Measurements from ENCODE around the gene COL3A1. TPM values are rescaled to one million over a fixed set of nuclear protein-coding genes. Genes with fewer than 3 reads are reported as not detected.

Gene COL3A1
- total RNA-seq, 4 donors from 2014 or later, result 113 to 22,387 (median 426) TPM

- no peaks in the 10 kb centered on the region for H3K27me3 ChIP-seq
- no peaks in the 10 kb centered on the region for H3K36me3 ChIP-seq
- DNase-seq, result no peak
- no peak overlapping the region for H3K4me3 ChIP-seq
- TF ChIP-seq CTCF (IDR thresholded peaks at IDR 0.05) (no peak), POLR2A (IDR thresholded peaks at IDR 0.05) (no peak)
- intact Hi-C loops (cut with DNase I; ENCODE audit: low total_unique reads), result no loop called here
- H3K27ac ChIP-seq, result no peak overlapping the region
- no peaks in the 10 kb centered on the region for H3K9me3 ChIP-seq
- no peaks in the 10 kb centered on the region for H3K4me1 ChIP-seq
Measured at GRCh38 chr2:189056200-189057106, 82.3 kb downstream of the COL3A1 start.

- H3K9me3 ChIP-seq, result no peaks in the 10 kb centered on the region
- no peak overlapping the region for H3K27ac ChIP-seq
- DNase-seq, result no peak
- H3K27me3 ChIP-seq, result no peaks in the 10 kb centered on the region
- H3K36me3 ChIP-seq, result no peaks in the 10 kb centered on the region
- H3K4me1 ChIP-seq, result no peaks in the 10 kb centered on the region
- intact Hi-C loops (cut with DNase I; ENCODE audit: low total_unique reads), result no loop called here
- no peak for TF ChIP-seq CTCF (IDR thresholded peaks at IDR 0.05)
- no peak for TF ChIP-seq POLR2A (IDR thresholded peaks at IDR 0.05)
- H3K4me3 ChIP-seq, result no peak overlapping the region
Measured at GRCh38 chr2:189057316-189057715, 83.1 kb downstream of the COL3A1 start.

- DNase-seq, result no peak
- intact Hi-C loops (cut with DNase I; ENCODE audit: low total_unique reads), result no loop called here
- H3K9me3 ChIP-seq, result no peaks in the 10 kb centered on the region
- no peak for TF ChIP-seq CTCF (IDR thresholded peaks at IDR 0.05)
- no peak for TF ChIP-seq POLR2A (IDR thresholded peaks at IDR 0.05)
- H3K4me3 ChIP-seq, result no peak overlapping the region
- H3K4me1 ChIP-seq, result no peaks in the 10 kb centered on the region
- H3K36me3 ChIP-seq, result no peaks in the 10 kb centered on the region
- H3K27me3 ChIP-seq, result no peaks in the 10 kb centered on the region
- H3K27ac ChIP-seq, result no peak overlapping the region
Measured at GRCh38 chr2:189060096-189060642, 86.0 kb downstream of the COL3A1 start.

MicroRNAs within 50 kb of the gene (microRNA counts, 767-probe panel; counts per million panel counts)
- microRNA hsa-miR-1245a (0 counts per million in 2 donors), microRNA hsa-miR-1245b-3p (0 counts per million in 2 donors), microRNA hsa-miR-1245b-5p (0 counts per million in 2 donors)

Small RNAs within 50 kb of the gene (microRNA-seq; reads per million reads assigned to microRNA genes)
- gene MIR1245A (ENCODE audit: borderline microRNAs expressed, borderline replicate concordance) (not detected), gene MIR1245B (ENCODE audit: borderline microRNAs expressed, borderline replicate concordance) (not detected), gene MIR3606 (ENCODE audit: borderline microRNAs expressed, borderline replicate concordance) (not detected)

Small RNAs within 50 kb of the gene (small RNA-seq; reads per million reads assigned to genes)
- 0.24 reads per million for gene MIR1245A

Other genes starting within 250 kb of the COL3A1 start
- gene COL5A2, start 205.4 kb downstream of the COL3A1 start, total RNA-seq, result 100 to 1,000 TPM in 1 of 4 donors, 10 to 100 TPM in 3; 15.0 to 908 (median 33.3) TPM

All from uterus (tissue), 4 donors.